Heart right ventricle (tissue), 16 donors: ENCODE measurements around the gene NSUN2. TPM values are rescaled to one million over a fixed set of nuclear protein-coding genes. Genes with fewer than 3 reads are reported as not detected.

Experiments used
- ATAC-seq, 8 donors: fragments of 200-7000 bp; cut with Tn5 transposase; one replicate each; pipeline ENCODE4 v1.9.1; 2020; ENCODE audit warnings: mild to moderate bottlenecking in 8 of 8, moderate library complexity in 8 of 8, moderate number of reproducible peaks in 1 of 8
- DNase-seq, 2 donors: peaks; one replicate each; pipeline ENCODE4 v3.0.0-alpha.2; 2020
- H3K27ac ChIP-seq, 10 donors: fragments of 200-600 bp; sonication (generic) in 2 of 10; one replicate each; pipeline versions ENCODE4 v1.5.0 to v1.8.0; 2020 to 2022; ENCODE audit warnings: mild to moderate bottlenecking in 3 of 10
- H3K27me3 ChIP-seq, 7 donors: fragments of 200-600 bp; one replicate each; pipeline ENCODE4 v1.8.0; 2021 to 2022; ENCODE audit warnings: mild to moderate bottlenecking in 2 of 7
- H3K36me3 ChIP-seq, 9 donors: fragments of 200-600 bp; sonication (generic) in 1 of 9; one replicate each; pipeline versions ENCODE4 v1.5.0 to v1.8.0; 2020 to 2022; ENCODE audit warnings: mild to moderate bottlenecking in 2 of 9
- H3K4me1 ChIP-seq, 9 donors: fragments of 200-600 bp; sonication (generic) in 1 of 9; one replicate each; pipeline versions ENCODE4 v1.5.0 to v1.8.0; 2020 to 2022; ENCODE audit warnings: mild to moderate bottlenecking in 4 of 9
- H3K4me3 ChIP-seq, 10 donors: fragments of 200-600 bp; sonication (generic) in 2 of 10; one replicate each; pipeline versions ENCODE4 v1.5.0 to v1.8.0; 2020 to 2022; ENCODE audit warnings: mild to moderate bottlenecking in 7 of 10, moderate library complexity in 2 of 10
- H3K9me3 ChIP-seq, 11 donors: fragments of 200-600 bp in 10 of 11; sonication (generic) in 2 of 11; one replicate each; pipeline versions ENCODE4 v1.5.0 to v1.8.0; 2013 to 2022; ENCODE audit warnings: mild to moderate bottlenecking in 2 of 11, control low read depth in 1 of 11, moderate library complexity in 1 of 11
- WGBS, 2 donors: extraction: QIAGEN DNeasy Blood & Tissue Kit; methylation state at CpG; one replicate each; pipeline ENCODE4 v1.1.7; 2013; ENCODE audit warnings: inconsistent platforms in 1 of 2; 5-methylcytosine and 5-hydroxymethylcytosine counted together
- intact Hi-C, 10 donors: fragments of 100-400 bp; cut with DNase I; formaldehyde crosslinking; loops; one replicate each; pipeline versions ENCODE4 v1.11.1 to v1.14.2; 2022
- polyA plus RNA-seq, 2 donors: library from polyadenylated mRNA; stranded (reverse); fragments of 200-250 nt; gene quantifications; one replicate each; pipeline ENCODE4 v1.2.3, GENCODE V29; 2013
- total RNA-seq, 10 donors: library from RNA; stranded (reverse); fragmentation: NEBNext Ultra II Directional in 3 of 10; extraction: Animal tissue kit (Norgen Biotek cat#: 25700) in 3 of 10; gene quantifications; one replicate each; pipeline versions ENCODE4 v1.2.1 to v1.2.4, GENCODE V29; 2021 to 2023
- TF ChIP-seq, protein P1 (sequence below), 9 donors: fragments of 200-600 bp; sonication (generic) in 2 of 9; IDR thresholded peaks; one replicate each; pipeline versions ENCODE4 v1.5.0 to v1.8.0; 2021 to 2022; ENCODE audit warnings: antibody characterized with exemption in 9 of 9, mild to moderate bottlenecking in 5 of 9, moderate library complexity in 1 of 9
- donor health status: Arrhythmogenic right ventricular cardiomyopathy.
- donor health status: ischemic (EF 13 %, LVEDD 7.1; RV severe dilation, severe dysfunction).
- donor health status: healthy with polysubstance abuse.
- donor health status: DM: no; HTN: yes; CAD: no.
- donor health status: DM: no; HTN: no; CAD: no.
- donor health status: ischemic (EF 25% LVEDD 6.9; RV normal size, moderate dysfunction).
- donor health status: ischemic (EF 25% LVEDD 5.7; RV mildly dilated, moderate dysfunction).
- donor health status: healthy.
- donor health status: DM: yes; HTN: yes; CAD: no.
- donor health status: Ischemic cardiomyopathy.
- donor health status: ischemic (EF 35%, LVEDD 5.7; RV mildly dilated, moderate dysfunction).
- donor health status: nonischemic (EF 11% LVEDD 7.7; RV severe dilation, severe dysfunction).
- donor health status: DM: yes; HTN: yes; CAD: no.
- donor health status: PGD.
- donor health status: ischemic (EF 29% LVEDD 5.4; RV normal size, mild dysfunction).
- donor health status: nonischemic (EF 23%, LVEDD 6.1; RV moderate dilation, normal function).

The NSUN2 gene
- total and polyA plus RNA-seq, 12 donors = 27.9 to 42.6 (median 34.9) TPM

DNA sequence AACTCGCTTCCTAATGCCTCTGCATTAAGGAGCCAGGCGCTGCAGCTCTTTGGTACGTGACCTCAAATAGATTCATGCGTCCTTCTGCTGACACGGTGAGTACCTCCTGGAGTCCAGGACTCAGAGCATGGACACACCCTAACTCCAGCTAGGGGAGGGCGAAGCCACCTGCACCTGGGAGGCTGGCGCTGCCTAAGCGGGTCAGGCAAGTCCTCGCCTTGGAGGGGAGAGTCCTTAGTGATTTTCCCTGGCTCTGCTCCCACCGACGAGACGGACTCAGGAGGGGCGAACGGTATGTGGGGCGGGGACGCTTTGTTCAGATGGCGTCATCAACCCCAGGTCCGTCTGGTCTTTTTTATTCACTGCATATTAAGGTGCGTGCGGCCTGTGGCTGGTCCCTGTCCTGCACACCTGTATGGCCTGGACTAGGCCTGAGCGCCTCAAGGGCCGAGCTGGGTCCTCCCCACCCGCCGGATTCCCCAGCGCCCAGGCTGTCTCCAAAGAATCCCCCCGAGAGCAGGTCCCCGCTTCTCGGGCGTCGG, 50.3 kb downstream of the NSUN2 start:
- no peaks in the 10 kb centered on the region for H3K36me3 ChIP-seq
- peak in 4 of 8 donors; percentile 3 to 24 (median 14) for ATAC-seq
- no peak for DNase-seq
- H3K4me3 ChIP-seq = peak overlapping the region in 9 of 10 donors; percentile 21 to 62 (median 51)
- no peak overlapping the region for H3K27ac ChIP-seq
- intact Hi-C loops = loop anchor here in 2 of 10 donors (5.0 to 10.0 kb wide), 2 partner anchors 1088 to 1090 kb away; no protein-coding TSS in a partner anchor
- TF ChIP-seq, protein P1, sequence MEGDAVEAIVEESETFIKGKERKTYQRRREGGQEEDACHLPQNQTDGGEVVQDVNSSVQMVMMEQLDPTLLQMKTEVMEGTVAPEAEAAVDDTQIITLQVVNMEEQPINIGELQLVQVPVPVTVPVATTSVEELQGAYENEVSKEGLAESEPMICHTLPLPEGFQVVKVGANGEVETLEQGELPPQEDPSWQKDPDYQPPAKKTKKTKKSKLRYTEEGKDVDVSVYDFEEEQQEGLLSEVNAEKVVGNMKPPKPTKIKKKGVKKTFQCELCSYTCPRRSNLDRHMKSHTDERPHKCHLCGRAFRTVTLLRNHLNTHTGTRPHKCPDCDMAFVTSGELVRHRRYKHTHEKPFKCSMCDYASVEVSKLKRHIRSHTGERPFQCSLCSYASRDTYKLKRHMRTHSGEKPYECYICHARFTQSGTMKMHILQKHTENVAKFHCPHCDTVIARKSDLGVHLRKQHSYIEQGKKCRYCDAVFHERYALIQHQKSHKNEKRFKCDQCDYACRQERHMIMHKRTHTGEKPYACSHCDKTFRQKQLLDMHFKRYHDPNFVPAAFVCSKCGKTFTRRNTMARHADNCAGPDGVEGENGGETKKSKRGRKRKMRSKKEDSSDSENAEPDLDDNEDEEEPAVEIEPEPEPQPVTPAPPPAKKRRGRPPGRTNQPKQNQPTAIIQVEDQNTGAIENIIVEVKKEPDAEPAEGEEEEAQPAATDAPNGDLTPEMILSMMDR (IDR thresholded peaks at IDR 0.05) = no peak
- WGBS, 2 donors = 45 to 47% methylated on average over 30 of the region's 30 CpGs
- peaks cover 0 to 46% (median 21%) of the 10 kb centered on the region in 7 donors for H3K27me3 ChIP-seq
- peaks cover 0 to 15% (median 4%) of the 10 kb centered on the region in 9 donors for H3K4me1 ChIP-seq
- peaks cover 0 to 3% (median 0%) of the 10 kb centered on the region in 11 donors for H3K9me3 ChIP-seq

DNA sequence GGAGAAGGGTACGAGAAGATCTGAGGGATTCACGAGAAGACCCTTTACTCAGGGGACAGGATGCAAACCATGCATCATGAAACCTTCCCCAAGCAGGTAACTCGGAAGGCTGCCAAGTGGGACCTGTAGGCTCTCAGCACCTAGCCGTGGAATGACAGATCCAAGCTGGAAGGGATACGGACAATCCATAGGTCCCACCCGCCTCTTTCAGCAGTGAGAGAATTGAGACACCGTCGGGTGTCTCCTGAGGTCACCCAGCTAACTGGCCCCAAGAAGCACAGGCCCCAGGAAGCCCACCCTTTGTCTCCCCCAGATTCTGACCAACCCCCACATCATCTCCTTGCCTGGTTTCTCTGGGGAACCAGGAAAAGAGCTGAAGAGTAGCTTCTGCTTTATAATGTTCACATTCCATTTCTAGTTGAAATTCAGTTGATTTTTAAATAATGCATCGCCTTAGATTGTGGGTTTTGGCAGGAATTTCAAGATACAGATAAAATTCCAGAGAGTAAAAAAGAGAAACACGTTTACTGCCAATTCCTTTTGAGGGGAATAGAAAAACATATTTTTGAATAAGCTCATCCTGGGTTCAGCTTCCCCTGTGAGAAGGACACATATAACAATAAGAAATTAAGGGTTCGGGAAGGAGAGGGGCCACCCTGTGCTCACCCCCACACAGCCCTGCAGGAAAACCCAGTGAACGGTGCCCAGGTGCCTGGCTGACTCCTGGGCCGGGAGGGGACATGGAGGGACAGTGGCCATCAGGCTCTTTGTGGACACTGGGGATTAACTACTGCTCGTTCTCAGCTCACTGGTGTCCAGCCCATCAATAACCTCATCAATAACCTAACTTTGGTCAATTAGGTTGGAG, 51.1 kb downstream of the NSUN2 start:
- ATAC-seq (no peak), DNase-seq (no peak)
- peaks cover 0 to 46% (median 21%) of the 10 kb centered on the region in 7 donors for H3K27me3 ChIP-seq
- no peaks in the 10 kb centered on the region for H3K36me3 ChIP-seq
- no peaks in the 10 kb centered on the region for H3K9me3 ChIP-seq
- peaks cover 0 to 15% (median 4%) of the 10 kb centered on the region in 9 donors for H3K4me1 ChIP-seq
- intact Hi-C loops = loop anchor here in 2 of 10 donors (5.0 to 10.0 kb wide), 2 partner anchors 1087 to 1089 kb away; no protein-coding TSS in a partner anchor
- H3K4me3 ChIP-seq = no peak overlapping the region
- TF ChIP-seq, protein P1 (IDR thresholded peaks at IDR 0.05) = no peak
- H3K27ac ChIP-seq = no peak overlapping the region
- 73 to 75% methylated on average over 14 of the region's 14 CpGs for WGBS, 2 donors

DNA sequence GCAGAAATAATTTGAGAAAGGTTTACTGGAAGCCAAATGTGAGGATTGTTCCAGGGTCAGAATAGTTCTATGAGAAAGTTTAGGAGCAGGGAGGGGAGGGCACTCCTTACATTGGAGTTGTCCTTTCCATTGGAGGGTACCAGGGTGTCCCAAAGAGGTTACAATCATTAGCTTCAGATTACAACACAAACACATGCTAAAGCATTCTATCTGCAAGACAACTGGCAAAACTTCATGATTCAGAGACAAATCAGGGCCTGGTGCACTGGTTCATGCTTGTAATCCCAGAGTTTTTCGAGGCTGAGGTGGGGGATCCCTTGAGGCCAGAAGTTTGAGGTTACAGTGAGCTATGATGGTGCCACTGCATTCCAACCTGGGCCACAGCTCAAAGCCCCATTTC, 51.8 kb downstream of the NSUN2 start:
- Histone ChIP-seq H3K36me3 (no peaks in the 10 kb centered on the region), H3K4me3 (no peak overlapping the region), H3K9me3 (no peaks in the 10 kb centered on the region), H3K27ac (no peak overlapping the region), H3K4me1 (peaks cover 0 to 22% (median 7%) of the 10 kb centered on the region in 9 donors), H3K27me3 (peaks cover 0 to 46% (median 21%) of the 10 kb centered on the region in 7 donors)
- 76 to 78% methylated on average over 1 of the region's 1 CpG for WGBS, 2 donors
- DNase-seq (no peak), ATAC-seq (no peak)
- TF ChIP-seq, protein P1 (IDR thresholded peaks at IDR 0.05) = no peak
- intact Hi-C loops = loop anchor here in 2 of 10 donors (5.0 to 10.0 kb wide), 2 partner anchors 1086 to 1089 kb away; no protein-coding TSS in a partner anchor

DNA sequence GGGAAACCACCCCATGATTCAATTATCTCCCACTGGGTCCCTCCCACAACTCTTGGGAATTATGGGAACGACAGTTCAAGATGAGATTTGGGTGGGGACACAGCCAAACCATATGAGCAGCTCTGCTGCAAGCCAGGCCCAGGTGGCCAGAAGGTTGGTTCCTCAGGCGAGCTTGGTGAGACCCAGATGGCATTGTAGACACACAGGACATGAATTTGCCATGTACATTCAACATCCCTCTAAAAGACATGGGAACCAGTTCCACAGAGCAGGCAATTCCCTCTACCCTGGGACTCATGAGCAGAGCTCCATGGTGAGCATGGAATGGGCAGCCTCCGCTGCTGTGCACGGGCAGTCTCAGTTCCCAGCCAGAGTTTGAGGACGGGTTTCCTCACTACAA, 53.3 kb downstream of the NSUN2 start:
- no peaks in the 10 kb centered on the region for H3K9me3 ChIP-seq
- H3K27me3 ChIP-seq = peaks cover 0 to 42% (median 12%) of the 10 kb centered on the region in 7 donors
- peaks cover 0 to 26% (median 7%) of the 10 kb centered on the region in 9 donors for H3K4me1 ChIP-seq
- 64 to 72% methylated on average over 5 of the region's 5 CpGs for WGBS, 2 donors
- TF ChIP-seq, protein P1 (IDR thresholded peaks at IDR 0.05) = no peak
- H3K36me3 ChIP-seq = no peaks in the 10 kb centered on the region
- intact Hi-C loops = loop anchor here in 7 of 10 donors (5.0 to 10.0 kb wide), 6 partner anchors 135 to 1087 kb away; partner anchors contain the start of gene UBE2QL1 (in 2 of the 7)
- H3K27ac ChIP-seq = no peak overlapping the region
- DNase-seq (no peak), ATAC-seq (no peak)
- H3K4me3 ChIP-seq = no peak overlapping the region
